Spleen (tissue), 11 donors: ENCODE data around the gene DNAJB1. TPM values are rescaled to one million over a fixed set of nuclear protein-coding genes. Genes with fewer than 3 reads are reported as not detected.

Experiments used
- DNase-seq: peaks from one replicate; pipeline ENCODE4 v3.0.0-alpha.2; 2020
- H3K27ac ChIP-seq, 8 donors: fragments of 200-600 bp; sonication (generic) in 7 of 8; 1 replicate in 4 of 8; 2 replicates in 4 of 8; pipeline versions ENCODE4 v1.5.0 to v1.8.0; 2016 to 2021; ENCODE audit warnings: inconsistent platforms in 4 of 8, mild to moderate bottlenecking in 4 of 8, moderate library complexity in 1 of 8
- H3K27me3 ChIP-seq, 7 donors: fragments of 200-600 bp; sonication (generic) in 6 of 7; replicated peaks in 1 of 7; 1 replicate in 4 of 7; 2 replicates in 3 of 7; pipeline versions ENCODE4 v1.5.0 to v1.8.0; 2016 to 2021; ENCODE audit warnings: inconsistent platforms in 3 of 7, mild to moderate bottlenecking in 1 of 7
- H3K36me3 ChIP-seq, 6 donors: fragments of 200-600 bp; sonication (generic) in 5 of 6; 1 replicate in 4 of 6; 2 replicates in 2 of 6; pipeline versions ENCODE4 v1.5.0 to v1.8.0; 2016 to 2021; ENCODE audit warnings: inconsistent platforms in 2 of 6
- H3K4me1 ChIP-seq, 6 donors: fragments of 200-600 bp; sonication (generic) in 5 of 6; 1 replicate in 3 of 6; 2 replicates in 3 of 6; pipeline versions ENCODE4 v1.5.0 to v1.8.0; 2016 to 2021; ENCODE audit warnings: inconsistent platforms in 3 of 6
- H3K4me3 ChIP-seq, 8 donors: fragments of 200-600 bp; sonication (generic) in 7 of 8; 1 replicate in 4 of 8; 2 replicates in 4 of 8; pipeline versions ENCODE4 v1.5.0 to v1.8.0; 2016 to 2021; ENCODE audit warnings: inconsistent platforms in 4 of 8, mild to moderate bottlenecking in 4 of 8, moderate library complexity in 2 of 8
- H3K9me3 ChIP-seq, 8 donors: fragments of 200-600 bp; sonication (generic) in 7 of 8; 1 replicate in 4 of 8; 2 replicates in 4 of 8; pipeline versions ENCODE4 v1.5.0 to v1.8.0; 2016 to 2021; ENCODE audit warnings: inconsistent platforms in 4 of 8
- CTCF ChIP-seq, 11 experiments: fragments of 200-600 bp in 7 of 11; fragments of 450-650 bp in 4 of 11; sonication (generic) in 4 of 11; IDR thresholded peaks in 8 of 11; conservative IDR thresholded peaks in 3 of 11; 1 replicate in 7 of 11; 2 replicates in 4 of 11; pipeline versions ENCODE4 v1.4.0 to v1.8.0; 2016 to 2021; ENCODE audit warnings: antibody characterized with exemption in 11 of 11, inconsistent platforms in 4 of 11, mild to moderate bottlenecking in 1 of 11
- POLR2A ChIP-seq, 3 donors: fragments of 450-650 bp; IDR thresholded peaks; one replicate each; pipeline ENCODE4 v1.5.1; 2017; ENCODE audit warnings: antibody characterized with exemption in 3 of 3, mild to moderate bottlenecking in 1 of 3
- POLR2AphosphoS5 ChIP-seq, 3 donors: sonication (generic); formaldehyde crosslinking; IDR thresholded peaks; one replicate each; pipeline ENCODE4 v1.5.1; 2017; ENCODE audit warnings: antibody characterized with exemption in 3 of 3
- WGBS, 5 donors: extraction: QIAGEN DNeasy Blood & Tissue Kit in 3 of 5; methylation state at CpG; one replicate each; pipeline versions ENCODE4 v1.1.5 to v1.1.7; 2013 to 2018; 5-methylcytosine and 5-hydroxymethylcytosine counted together
- intact Hi-C: fragments of 100-400 bp; cut with DNase I; formaldehyde crosslinking; loops from one replicate; pipeline ENCODE4 v1.15.0; 2023; ENCODE audit warnings: low total_unique reads
- polyA plus RNA-seq, 3 donors: library from polyadenylated mRNA; stranded (reverse); fragments of 200-250 nt; gene quantifications; one replicate each; pipeline ENCODE4 v1.2.1, GENCODE V29; 2013
- total RNA-seq, 7 donors: library from RNA; depleted of rRNA in 3 of 7; stranded (reverse); fragments of >200 nt in 3 of 7; fragmentation: NEBNext Ultra II Directional in 4 of 7; extraction: Animal tissue kit (Norgen Biotek cat#: 25700) in 4 of 7; gene quantifications; one replicate each; pipeline versions ENCODE4 v1.1.0 to v1.2.1, GENCODE V29; 2016 to 2021
- donor health status: healthy with polysubstance abuse.
- donor health status: DM: no; HTN: no; CAD: no; lungs with moderate emphysema.
- donor health status: DM: no; HTN: no; CAD: no.
- donor health status: Bipolar disorder and iron deficiency.
- donor health status: healthy.
- donor health status: DM: no; HTN: no; CAD: no.
- donor health status: DM: yes; HTN: yes; CAD: no.

The DNAJB1 gene
- total and polyA plus RNA-seq, 10 donors: 12.6 to 157 (median 39.3) TPM

GRCh38 chr19:14540741-14541525 is 22.7 kb upstream of the DNAJB1 start:
- Histone ChIP-seq H3K4me3 (no peak overlapping the region), H3K9me3 (no peaks in the 10 kb centered on the region), H3K4me1 (peaks cover 0 to 49% (median 11%) of the 10 kb centered on the region in 6 donors), H3K36me3 (peaks cover 0 to 39% (median 4%) of the 10 kb centered on the region in 6 donors), H3K27ac (no peak overlapping the region), H3K27me3 (no peaks in the 10 kb centered on the region)
- intact Hi-C loops: no loop called here
- no peak for DNase-seq
- WGBS, 5 donors: 90 to 97% (median 94%) methylated on average over 19 of the region's 19 CpGs
- TF ChIP-seq POLR2AphosphoS5 (IDR thresholded peaks at IDR 0.05): no peak
- TF ChIP-seq POLR2A (IDR thresholded peaks at IDR 0.05): no peak
- TF ChIP-seq CTCF (IDR thresholded peaks at IDR 0.05 in 8 of 11, conservative IDR thresholded peaks at IDR 0.05 in 3 of 11): no peak

- TF ChIP-seq POLR2AphosphoS5 (IDR thresholded peaks at IDR 0.05) (no peak), POLR2A (IDR thresholded peaks at IDR 0.05) (no peak), CTCF (IDR thresholded peaks at IDR 0.05 in 8 of 11, conservative IDR thresholded peaks at IDR 0.05 in 3 of 11) (no peak)
- intact Hi-C loops: no loop called here
- no peak for DNase-seq
- peak overlapping the region in 2 of 8 donors; percentile 27 to 45 for H3K27ac ChIP-seq
- peaks cover 0 to 50% (median 20%) of the 10 kb centered on the region in 6 donors for H3K4me1 ChIP-seq
- 30 to 47% (median 40%) methylated on average over 17 to 24 of the region's 24 CpGs for WGBS, 5 donors
- H3K4me3 ChIP-seq: peak overlapping the region in 3 of 8 donors; percentile 18 to 41 (median 23)
- H3K9me3 ChIP-seq: no peaks in the 10 kb centered on the region
- H3K27me3 ChIP-seq: no peaks in the 10 kb centered on the region
- H3K36me3 ChIP-seq: peaks cover 0 to 30% (median 0%) of the 10 kb centered on the region in 6 donors
Measured at GRCh38 chr19:14536926-14537692, 18.9 kb upstream of the DNAJB1 start.

- peaks cover 11 to 81% (median 45%) of the 10 kb centered on the region in 6 donors for H3K4me1 ChIP-seq
- DNase-seq: no peak
- intact Hi-C loops: no loop called here
- H3K27ac ChIP-seq: no peak overlapping the region
- H3K4me3 ChIP-seq: no peak overlapping the region
- H3K9me3 ChIP-seq: no peaks in the 10 kb centered on the region
- H3K27me3 ChIP-seq: no peaks in the 10 kb centered on the region
- TF ChIP-seq CTCF (IDR thresholded peaks at IDR 0.05 in 8 of 11, conservative IDR thresholded peaks at IDR 0.05 in 3 of 11): no peak
- no peak for TF ChIP-seq POLR2AphosphoS5 (IDR thresholded peaks at IDR 0.05)
- no peak for TF ChIP-seq POLR2A (IDR thresholded peaks at IDR 0.05)
- H3K36me3 ChIP-seq: peaks cover 0 to 11% (median 0%) of the 10 kb centered on the region in 6 donors
- 88 to 95% (median 90%) methylated on average over 5 of the region's 5 CpGs for WGBS, 5 donors
Measured at GRCh38 chr19:14533450-14533849, 15.3 kb upstream of the DNAJB1 start.

GRCh38 chr19:14530506-14530905 is 12.3 kb upstream of the DNAJB1 start:
- WGBS, 5 donors: 43 to 51% (median 45%) methylated on average over 3 of the region's 3 CpGs
- no peaks in the 10 kb centered on the region for H3K27me3 ChIP-seq
- intact Hi-C loops: no loop called here
- peak overlapping the region; percentile 80 to 97 (median 87) for H3K4me3 ChIP-seq
- no peak for TF ChIP-seq POLR2A (IDR thresholded peaks at IDR 0.05)
- no peak for TF ChIP-seq CTCF (IDR thresholded peaks at IDR 0.05 in 8 of 11, conservative IDR thresholded peaks at IDR 0.05 in 3 of 11)
- no peak for TF ChIP-seq POLR2AphosphoS5 (IDR thresholded peaks at IDR 0.05)
- no peak for DNase-seq
- H3K4me1 ChIP-seq: peaks cover 11 to 59% (median 33%) of the 10 kb centered on the region in 6 donors
- H3K9me3 ChIP-seq: no peaks in the 10 kb centered on the region
- H3K36me3 ChIP-seq: peaks cover 0 to 11% (median 0%) of the 10 kb centered on the region in 6 donors
- H3K27ac ChIP-seq: peak overlapping the region; percentile 90 to 97 (median 96)
